Measurements from ENCODE around the gene CBLN1. TPM values are rescaled to one million over a fixed set of nuclear protein-coding genes. Genes with fewer than 3 reads are reported as not detected.

Gene CBLN1
- total RNA-seq, result not detected

DNA sequence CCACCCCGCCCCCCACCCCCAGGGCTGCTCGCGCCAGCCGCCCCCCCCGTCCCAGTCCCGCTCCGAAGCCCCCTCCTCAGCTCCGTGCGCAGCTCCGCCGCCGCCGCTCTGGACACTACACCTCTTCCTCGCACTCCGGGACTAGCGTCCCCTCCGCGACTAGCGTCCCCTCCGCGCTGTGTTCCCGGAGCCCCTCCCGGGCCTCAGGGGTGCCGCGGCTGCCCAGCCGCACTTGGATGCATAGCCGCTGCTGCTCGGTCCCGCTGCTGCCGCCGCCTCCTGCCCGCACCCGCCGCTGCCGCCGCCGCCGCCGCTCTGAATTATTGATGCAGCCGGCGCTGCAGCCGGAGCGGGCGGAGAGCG is at the start of gene CBLN1:
Gene CBLN1 (minus strand): TSS at position 359 of the 363 bp plus-strand sequence. CDS start 373 bp downstream, outside the sequence.
- peaks cover 72% of the 10 kb centered on the region for H3K27me3 Mint-ChIP-seq
- H3K27ac Mint-ChIP-seq, result peak within 1 kb of the TSS; percentile 16
- no peaks in the 10 kb centered on the region for H3K9me3 Mint-ChIP-seq
- POLR2A ChIA-PET, result no interaction called here
- CTCF ChIA-PET, result no interaction called here
- peaks cover 4% of the 10 kb centered on the region for H3K4me1 Mint-ChIP-seq
- peak within 1 kb of the TSS; percentile 21 for H3K4me3 Mint-ChIP-seq
- H3K36me3 Mint-ChIP-seq (ENCODE audit: low read depth), result peaks cover 5% of the 10 kb centered on the region
- DNase-seq, result no peak

- DNase-seq, result no peak
- H3K9me3 Mint-ChIP-seq, result no peaks in the 10 kb centered on the region
- no peaks in the 10 kb centered on the region for H3K36me3 Mint-ChIP-seq (ENCODE audit: low read depth)
- ChIA-PET CTCF (no interaction called here), POLR2A (no interaction called here)
- no peak overlapping the region for H3K27ac Mint-ChIP-seq
- no peaks in the 10 kb centered on the region for H3K4me1 Mint-ChIP-seq
- H3K4me3 Mint-ChIP-seq, result no peak overlapping the region
- H3K27me3 Mint-ChIP-seq, result no peaks in the 10 kb centered on the region
These were observed 49.0 kb upstream of the CBLN1 start for GRCh38 chr16:49330562-49331201.

- no peaks in the 10 kb centered on the region for H3K36me3 Mint-ChIP-seq (ENCODE audit: low read depth)
- no peak overlapping the region for H3K4me3 Mint-ChIP-seq
- H3K27ac Mint-ChIP-seq, result no peak overlapping the region
- H3K9me3 Mint-ChIP-seq, result no peaks in the 10 kb centered on the region
- ChIA-PET CTCF (no interaction called here), POLR2A (no interaction called here)
- DNase-seq, result no peak
- H3K27me3 Mint-ChIP-seq, result no peaks in the 10 kb centered on the region
- no peaks in the 10 kb centered on the region for H3K4me1 Mint-ChIP-seq
These were observed 46.7 kb upstream of the CBLN1 start for GRCh38 chr16:49328325-49328724.

- Mint-ChIP-seq H3K4me1 (no peaks in the 10 kb centered on the region), H3K27me3 (no peaks in the 10 kb centered on the region), H3K9me3 (no peaks in the 10 kb centered on the region)
These were observed 45.8 kb upstream of the CBLN1 start for GRCh38 chr16:49327466-49327865.

GRCh38 chr16:49324703-49325102 is 43.1 kb upstream of the CBLN1 start:
- no peak overlapping the region for H3K4me3 Mint-ChIP-seq
- POLR2A ChIA-PET, result no interaction called here
- no peaks in the 10 kb centered on the region for H3K36me3 Mint-ChIP-seq (ENCODE audit: low read depth)
- H3K9me3 Mint-ChIP-seq, result no peaks in the 10 kb centered on the region
- no peak overlapping the region for H3K27ac Mint-ChIP-seq
- no peaks in the 10 kb centered on the region for H3K4me1 Mint-ChIP-seq
- CTCF ChIA-PET, result no interaction called here
- no peak for DNase-seq
- H3K27me3 Mint-ChIP-seq, result no peaks in the 10 kb centered on the region

More at GRCh38 chr16:49327466-49327865, 45.8 kb upstream of the CBLN1 start:
- POLR2A ChIA-PET, result no interaction called here
- Mint-ChIP-seq H3K4me3 (no peak overlapping the region), H3K36me3 (ENCODE audit: low read depth) (no peaks in the 10 kb centered on the region), H3K27ac (no peak overlapping the region)
- DNase-seq, result no peak
- CTCF ChIA-PET, result no interaction called here

DNA sequence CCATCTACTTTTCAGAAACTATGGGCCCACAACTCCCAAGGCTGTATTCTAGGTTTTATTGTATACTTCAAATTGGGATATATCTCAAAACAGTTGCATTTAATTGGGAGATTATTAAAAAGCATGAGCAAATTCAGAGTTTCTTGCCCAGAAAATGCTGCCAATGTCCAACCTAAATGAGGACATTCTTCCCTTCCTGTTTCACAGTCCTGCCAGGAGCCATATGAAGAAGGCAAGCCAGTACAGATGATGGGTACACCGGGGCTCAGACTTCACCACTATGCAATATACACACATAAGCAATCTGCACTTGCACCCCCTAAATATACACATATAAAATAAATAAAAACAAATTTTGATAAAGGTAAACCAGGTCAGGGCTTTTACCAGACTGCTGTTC is 34.0 kb upstream of the CBLN1 start:
- CTCF ChIA-PET, result no interaction called here
- Mint-ChIP-seq H3K4me3 (no peak overlapping the region), H3K36me3 (ENCODE audit: low read depth) (no peaks in the 10 kb centered on the region), H3K9me3 (no peaks in the 10 kb centered on the region), H3K4me1 (no peaks in the 10 kb centered on the region), H3K27ac (no peak overlapping the region), H3K27me3 (no peaks in the 10 kb centered on the region)
- POLR2A ChIA-PET, result no interaction called here
- no peak for DNase-seq

DNA sequence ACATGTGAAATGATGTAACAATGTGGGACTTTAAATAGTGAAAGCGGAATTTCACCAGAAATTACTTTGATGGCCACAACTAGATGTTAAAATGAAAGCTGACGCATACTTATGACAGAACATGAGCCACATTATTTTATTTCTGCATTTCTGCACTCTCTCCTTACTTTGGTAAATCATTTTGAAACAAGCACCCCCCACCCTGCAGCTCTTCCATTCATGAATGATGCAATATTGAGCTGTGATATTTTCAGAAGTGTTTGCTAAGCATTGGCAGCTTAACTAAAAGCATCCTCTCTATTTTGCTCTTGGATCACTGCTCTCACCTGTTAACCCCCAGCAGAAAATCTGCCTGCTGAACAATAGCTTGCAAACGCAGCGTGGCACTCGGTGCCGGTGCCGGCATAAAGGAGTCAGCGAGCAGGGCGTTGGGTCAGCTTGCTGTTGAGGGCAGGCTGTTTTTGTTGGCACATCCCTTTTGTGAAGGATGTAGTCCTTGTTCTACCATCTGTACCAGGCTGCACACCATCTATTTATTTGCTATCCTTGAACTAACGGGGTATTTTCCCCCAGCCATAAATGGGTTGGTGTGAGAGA is 30.8 kb upstream of the CBLN1 start:
- CTCF ChIA-PET, result no interaction called here
- Mint-ChIP-seq H3K36me3 (ENCODE audit: low read depth) (no peaks in the 10 kb centered on the region), H3K9me3 (no peaks in the 10 kb centered on the region), H3K27me3 (no peaks in the 10 kb centered on the region), H3K4me3 (no peak overlapping the region), H3K27ac (no peak overlapping the region), H3K4me1 (no peaks in the 10 kb centered on the region)
- POLR2A ChIA-PET, result no interaction called here
- no peak for DNase-seq

DNA sequence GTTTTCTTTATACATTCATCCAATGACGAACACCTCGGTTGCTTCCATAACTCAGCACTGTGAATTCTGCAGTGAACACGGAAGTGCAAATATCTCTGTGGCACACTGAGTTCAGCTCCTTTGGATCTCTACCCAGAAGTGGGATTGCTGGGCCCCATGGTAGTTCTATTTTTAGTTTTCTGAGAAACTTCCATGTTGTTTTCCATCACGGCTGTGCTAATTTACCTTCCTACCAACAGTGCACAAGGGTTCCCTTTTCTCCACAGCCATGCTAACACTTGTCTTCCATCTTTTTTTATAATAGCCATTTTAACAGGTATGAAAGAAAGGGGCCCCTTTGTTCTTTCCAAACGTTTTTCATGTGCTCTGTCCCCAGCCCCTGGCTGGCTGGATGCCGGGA is 30.2 kb upstream of the CBLN1 start:
- no peaks in the 10 kb centered on the region for H3K4me1 Mint-ChIP-seq
- ChIA-PET CTCF (no interaction called here), POLR2A (no interaction called here)
- DNase-seq, result no peak
- H3K27me3 Mint-ChIP-seq, result no peaks in the 10 kb centered on the region
- H3K27ac Mint-ChIP-seq, result no peak overlapping the region
- no peaks in the 10 kb centered on the region for H3K9me3 Mint-ChIP-seq
- no peaks in the 10 kb centered on the region for H3K36me3 Mint-ChIP-seq (ENCODE audit: low read depth)
- no peak overlapping the region for H3K4me3 Mint-ChIP-seq

GRCh38 chr16:49307176-49307575 is 25.5 kb upstream of the CBLN1 start:
- CTCF ChIA-PET, result no interaction called here

DNA sequence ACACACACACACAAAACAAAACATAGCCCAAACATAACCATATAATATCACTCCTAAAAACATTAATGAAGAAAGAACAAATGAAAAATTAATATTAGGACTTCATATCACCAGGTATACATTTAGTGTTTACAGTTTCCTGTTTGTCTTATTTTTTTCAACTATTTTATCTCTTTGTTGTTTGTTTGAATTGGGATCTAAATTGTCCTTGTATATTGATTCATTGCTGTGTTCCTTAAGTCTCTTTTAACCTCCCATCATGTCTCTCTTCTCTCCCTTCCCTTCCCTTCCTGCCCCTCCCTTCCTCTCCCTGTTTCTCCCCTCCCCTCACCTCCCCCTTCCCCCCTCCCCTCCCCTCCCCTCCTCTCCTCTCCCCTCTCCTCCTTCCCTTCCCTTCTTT is 23.8 kb upstream of the CBLN1 start:
- CTCF ChIA-PET, result no interaction called here
- Mint-ChIP-seq H3K4me3 (no peak overlapping the region), H3K36me3 (ENCODE audit: low read depth) (no peaks in the 10 kb centered on the region), H3K27me3 (no peaks in the 10 kb centered on the region), H3K9me3 (no peaks in the 10 kb centered on the region), H3K27ac (no peak overlapping the region), H3K4me1 (no peaks in the 10 kb centered on the region)
- POLR2A ChIA-PET, result no interaction called here
- no peak for DNase-seq

More at GRCh38 chr16:49307176-49307575, 25.5 kb upstream of the CBLN1 start:
- no peak overlapping the region for H3K27ac Mint-ChIP-seq
- H3K4me3 Mint-ChIP-seq, result no peak overlapping the region
- POLR2A ChIA-PET, result no interaction called here
- no peaks in the 10 kb centered on the region for H3K36me3 Mint-ChIP-seq (ENCODE audit: low read depth)
- no peaks in the 10 kb centered on the region for H3K27me3 Mint-ChIP-seq
- no peaks in the 10 kb centered on the region for H3K9me3 Mint-ChIP-seq
- no peak for DNase-seq
- no peaks in the 10 kb centered on the region for H3K4me1 Mint-ChIP-seq

DNA sequence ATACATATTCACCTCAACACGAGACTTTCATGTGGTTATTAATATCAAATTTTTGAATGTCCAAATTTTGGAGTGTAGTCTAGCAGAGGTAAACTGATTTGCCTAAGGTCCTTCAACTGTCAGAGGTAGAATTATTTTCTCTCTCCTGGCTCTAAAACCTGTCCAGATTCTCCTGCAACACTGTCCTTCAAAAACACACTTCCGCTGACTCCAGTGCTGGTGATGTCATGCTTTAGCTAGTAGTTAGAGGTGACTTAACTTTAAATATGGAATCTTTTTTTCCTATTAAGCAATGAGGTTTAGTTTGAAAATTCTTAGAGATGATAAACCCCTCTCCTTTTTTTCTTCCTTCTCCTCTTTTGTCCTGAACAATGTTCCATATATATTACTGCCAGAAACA is 10.8 kb upstream of the CBLN1 start:
- Mint-ChIP-seq H3K27ac (no peak overlapping the region), H3K36me3 (ENCODE audit: low read depth) (no peaks in the 10 kb centered on the region), H3K4me3 (no peak overlapping the region), H3K27me3 (peaks cover 4% of the 10 kb centered on the region), H3K9me3 (no peaks in the 10 kb centered on the region), H3K4me1 (no peaks in the 10 kb centered on the region)
- DNase-seq, result no peak
- ChIA-PET POLR2A (no interaction called here), CTCF (no interaction called here)

- CTCF ChIA-PET, result no interaction called here
- H3K9me3 Mint-ChIP-seq, result no peaks in the 10 kb centered on the region
- H3K27me3 Mint-ChIP-seq, result peaks cover 35% of the 10 kb centered on the region
- POLR2A ChIA-PET, result no interaction called here
- H3K4me1 Mint-ChIP-seq, result peaks cover 2% of the 10 kb centered on the region
- peaks cover 5% of the 10 kb centered on the region for H3K36me3 Mint-ChIP-seq (ENCODE audit: low read depth)
- no peak overlapping the region for H3K4me3 Mint-ChIP-seq
- DNase-seq, result no peak
- no peak overlapping the region for H3K27ac Mint-ChIP-seq
These were observed 5.9 kb upstream of the CBLN1 start for GRCh38 chr16:49287572-49287971.

DNA sequence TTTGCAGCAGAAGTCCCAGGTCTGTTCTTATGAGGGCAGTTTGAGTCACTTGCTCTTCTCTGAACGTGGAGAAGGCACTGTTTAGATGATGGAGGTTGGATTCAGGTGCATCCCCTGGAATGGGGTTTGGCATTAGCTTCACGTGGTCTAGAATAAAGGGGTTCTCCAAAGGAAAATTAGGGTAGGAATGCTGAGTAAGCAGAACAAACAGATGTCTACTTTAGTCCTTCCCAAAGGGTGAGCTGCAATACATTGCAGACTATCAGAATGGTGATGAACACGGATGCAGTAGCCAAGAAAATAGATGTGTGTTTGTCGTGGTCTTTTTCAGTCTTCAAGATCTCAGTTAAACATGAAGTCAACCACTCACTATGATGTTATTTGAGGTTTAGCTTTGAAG is 3.3 kb upstream of the CBLN1 start:
- ChIA-PET CTCF (no interaction called here), POLR2A (no interaction called here)
- peaks cover 4% of the 10 kb centered on the region for H3K4me1 Mint-ChIP-seq
- H3K4me3 Mint-ChIP-seq, result no peak overlapping the region
- peaks cover 47% of the 10 kb centered on the region for H3K27me3 Mint-ChIP-seq
- DNase-seq, result no peak
- H3K9me3 Mint-ChIP-seq, result no peaks in the 10 kb centered on the region
- peaks cover 5% of the 10 kb centered on the region for H3K36me3 Mint-ChIP-seq (ENCODE audit: low read depth)
- no peak overlapping the region for H3K27ac Mint-ChIP-seq

- peaks cover 4% of the 10 kb centered on the region for H3K4me1 Mint-ChIP-seq
- DNase-seq, result no peak
- H3K9me3 Mint-ChIP-seq, result no peaks in the 10 kb centered on the region
- peaks cover 5% of the 10 kb centered on the region for H3K36me3 Mint-ChIP-seq (ENCODE audit: low read depth)
- peaks cover 60% of the 10 kb centered on the region for H3K27me3 Mint-ChIP-seq
- no peak overlapping the region for H3K27ac Mint-ChIP-seq
- ChIA-PET POLR2A (no interaction called here), CTCF (no interaction called here)
- no peak overlapping the region for H3K4me3 Mint-ChIP-seq
These were observed 1.9 kb upstream of the CBLN1 start for GRCh38 chr16:49283376-49284049.
